BE2C (cell line): ENCODE measurements around the gene CYB561D2.

Source experiments
- DNase-seq: peaks from one replicate; pipeline ENCODE4 v3.0.0-alpha.2; 2020
- H3K27me3 ChIP-seq: fragments of 250-450 bp; sonication (Bioruptor Pico); 2 replicates; pipeline ENCODE4 v1.5.1; 2020; ENCODE audit warnings: mild to moderate bottlenecking
- H3K36me3 ChIP-seq: fragments of 250-450 bp; sonication (Bioruptor Pico); 2 replicates; pipeline ENCODE4 v1.5.1; 2020; ENCODE audit warnings: mild to moderate bottlenecking
- H3K4me1 ChIP-seq: fragments of 250-450 bp; sonication (Bioruptor Pico); 2 replicates; pipeline ENCODE4 v1.5.1; 2020
- H3K4me3 ChIP-seq: 2 replicates; pipeline ENCODE4 v1.5.1; 2011; ENCODE audit warnings: low read depth, low read length
- H3K9me3 ChIP-seq: fragments of 250-450 bp; sonication (Bioruptor Pico); 2 replicates; pipeline ENCODE4 v1.5.1; 2020
- TF ChIP-seq, protein P1 (sequence below): IDR thresholded peaks from 2 replicates; pipeline ENCODE4 v1.5.1; 2012; ENCODE audit warnings: mild to moderate bottlenecking, low read depth, low read length

CYB561D2 gene

GRCh38 chr3:50393061-50393460 lies 42.4 kb downstream of the CYB561D2 start:
- peaks cover 44% of the 10 kb centered on the region for H3K4me1 ChIP-seq
- no peaks in the 10 kb centered on the region for H3K36me3 ChIP-seq
- no peak overlapping the region for H3K4me3 ChIP-seq
- no peaks in the 10 kb centered on the region for H3K27me3 ChIP-seq
- TF ChIP-seq, protein P1, sequence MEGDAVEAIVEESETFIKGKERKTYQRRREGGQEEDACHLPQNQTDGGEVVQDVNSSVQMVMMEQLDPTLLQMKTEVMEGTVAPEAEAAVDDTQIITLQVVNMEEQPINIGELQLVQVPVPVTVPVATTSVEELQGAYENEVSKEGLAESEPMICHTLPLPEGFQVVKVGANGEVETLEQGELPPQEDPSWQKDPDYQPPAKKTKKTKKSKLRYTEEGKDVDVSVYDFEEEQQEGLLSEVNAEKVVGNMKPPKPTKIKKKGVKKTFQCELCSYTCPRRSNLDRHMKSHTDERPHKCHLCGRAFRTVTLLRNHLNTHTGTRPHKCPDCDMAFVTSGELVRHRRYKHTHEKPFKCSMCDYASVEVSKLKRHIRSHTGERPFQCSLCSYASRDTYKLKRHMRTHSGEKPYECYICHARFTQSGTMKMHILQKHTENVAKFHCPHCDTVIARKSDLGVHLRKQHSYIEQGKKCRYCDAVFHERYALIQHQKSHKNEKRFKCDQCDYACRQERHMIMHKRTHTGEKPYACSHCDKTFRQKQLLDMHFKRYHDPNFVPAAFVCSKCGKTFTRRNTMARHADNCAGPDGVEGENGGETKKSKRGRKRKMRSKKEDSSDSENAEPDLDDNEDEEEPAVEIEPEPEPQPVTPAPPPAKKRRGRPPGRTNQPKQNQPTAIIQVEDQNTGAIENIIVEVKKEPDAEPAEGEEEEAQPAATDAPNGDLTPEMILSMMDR = no peak
- DNase-seq = no peak
- H3K9me3 ChIP-seq = no peaks in the 10 kb centered on the region

- TF ChIP-seq, protein P1 = no peak
- DNase-seq = no peak
- no peaks in the 10 kb centered on the region for H3K9me3 ChIP-seq
- H3K27me3 ChIP-seq = no peaks in the 10 kb centered on the region
- H3K4me1 ChIP-seq = peaks cover 34% of the 10 kb centered on the region
- no peak overlapping the region for H3K4me3 ChIP-seq
- no peaks in the 10 kb centered on the region for H3K36me3 ChIP-seq
Observed at GRCh38 chr3:50395070-50395860, 44.6 kb downstream of the CYB561D2 start.

GRCh38 chr3:50396502-50396901 lies 45.8 kb downstream of the CYB561D2 start:
- no peak for DNase-seq
- Histone ChIP-seq H3K4me3 (no peak overlapping the region), H3K4me1 (peaks cover 22% of the 10 kb centered on the region), H3K27me3 (no peaks in the 10 kb centered on the region), H3K9me3 (no peaks in the 10 kb centered on the region), H3K36me3 (no peaks in the 10 kb centered on the region)
- TF ChIP-seq, protein P1 = no peak

GRCh38 chr3:50401978-50402595 lies 51.4 kb downstream of the CYB561D2 start:
- Histone ChIP-seq H3K4me1 (peaks cover 16% of the 10 kb centered on the region), H3K36me3 (no peaks in the 10 kb centered on the region), H3K4me3 (no peak overlapping the region), H3K9me3 (no peaks in the 10 kb centered on the region), H3K27me3 (no peaks in the 10 kb centered on the region)
- TF ChIP-seq, protein P1 = no peak
- no peak for DNase-seq
